ENCODE results near the gene NAT8L. TPM values are rescaled to one million over a fixed set of nuclear protein-coding genes. Genes with fewer than 3 reads are reported as not detected.
A peak's percentile ranks its signal among the peaks of the same experiment; 100 is the strongest.

Gene NAT8L
- total and polyA plus RNA-seq, 2 of the 13 experiments (the other 11 are each of a cell fraction or from before 2014, with no cell fraction given) = 2.2 to 3.3 TPM

- peaks cover 93% of the 10 kb centered on the region for H3K4me1 ChIP-seq (ENCODE audit: insufficient read depth, low read length)
- no peaks in the 10 kb centered on the region for H3K79me2 ChIP-seq (ENCODE audit: insufficient read depth, low read length)
- BruUV-seq (replicated peaks) = no TSS peak
- H2AFZ ChIP-seq (ENCODE audit: low read length) = no peak overlapping the region
- TF ChIP-seq ZNF768 (CRISPR knock-in tag; IDR thresholded peaks at IDR 0.05) (0 out of 2 replicates have a peak, but pooled peaks have one; percentile 41), ZNF776 (CRISPR knock-in tag; IDR thresholded peaks at IDR 0.05) (no peak), KDM6A (CRISPR knock-in tag; IDR thresholded peaks at IDR 0.05; ENCODE audit: low read depth) (no peak), TBX2 (CRISPR knock-in tag; IDR thresholded peaks at IDR 0.05; ENCODE audit: borderline replicate concordance) (0 out of 2 replicates have a peak, but pooled peaks have one; percentile 11), BRD4 (CRISPR knock-in tag; IDR thresholded peaks at IDR 0.05) (0 out of 2 replicates have a peak, but pooled peaks have one; percentile 40), ZFY (CRISPR knock-in tag; IDR thresholded peaks at IDR 0.05) (0 out of 2 replicates have a peak, but pooled peaks have one; percentile 18), HNRNPL (IDR thresholded peaks at IDR 0.05; ENCODE audit: low read depth, low read length) (0 out of 2 replicates have a peak, but pooled peaks have one; percentile 56), ZNF263 (CRISPR knock-in tag; IDR thresholded peaks at IDR 0.05) (0 out of 2 replicates have a peak, but pooled peaks have one; percentile 40), RBFOX2 (IDR thresholded peaks at IDR 0.05; ENCODE audit: low read depth, low read length) (peak; percentile 30; the same call in 1 of the 2 replicates), ZNF644 (CRISPR knock-in tag; IDR thresholded peaks at IDR 0.05; ENCODE audit: low read depth) (no peak), ZBTB33 (CRISPR knock-in tag; IDR thresholded peaks at IDR 0.05) (peak; percentile 77)
- TF ChIP-seq, protein P1, sequence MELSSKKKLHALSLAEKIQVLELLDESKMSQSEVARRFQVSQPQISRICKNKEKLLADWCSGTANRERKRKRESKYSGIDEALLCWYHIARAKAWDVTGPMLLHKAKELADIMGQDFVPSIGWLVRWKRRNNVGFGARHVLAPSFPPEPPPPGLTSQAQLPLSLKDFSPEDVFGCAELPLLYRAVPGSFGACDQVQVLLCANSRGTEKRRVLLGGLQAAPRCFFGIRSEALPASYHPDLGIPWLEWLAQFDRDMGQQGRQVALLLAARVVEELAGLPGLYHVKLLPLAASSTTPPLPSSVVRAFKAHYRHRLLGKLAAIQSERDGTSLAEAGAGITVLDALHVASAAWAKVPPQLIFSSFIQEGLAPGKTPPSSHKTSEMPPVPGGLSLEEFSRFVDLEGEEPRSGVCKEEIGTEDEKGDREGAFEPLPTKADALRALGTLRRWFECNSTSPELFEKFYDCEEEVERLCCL (CRISPR knock-in tag; IDR thresholded peaks at IDR 0.05; ENCODE audit: borderline replicate concordance) = no peak
- intact Hi-C loops (cut with micrococcal nuclease; ENCODE audit: unreplicated experiment) = no loop called here
- no peaks in the 10 kb centered on the region for H4K20me1 ChIP-seq (ENCODE audit: insufficient read depth, low read length)
- no peak overlapping the region for H3K9ac ChIP-seq (ENCODE audit: insufficient read depth, low read depth, low read length)
- no CpG with 5 or more reads among the region's 20 CpGs for WGBS (ENCODE audit: low lambda C conversion rate)
- peak overlapping the region in 1 of 3 experiments; percentile 25; a peak in 2 of 6 replicates for H3K4me3 ChIP-seq (replicated peaks in 1 of 3; ENCODE audit: insufficient read depth in 1 of 3, low read depth in 2 of 3, low read length in 3 of 3)
- H3K36me3 ChIP-seq (replicated peaks in 1 of 2; ENCODE audit: control insufficient read depth in 1 of 2, insufficient read depth in 2 of 2, low read length in 2 of 2) = no peaks in the 10 kb centered on the region
- ATAC-seq (no peak), DNase-seq (ENCODE audit: low spot score) (no peak), FAIRE-seq (no peak)
- no peak overlapping the region for H3K27ac ChIP-seq (ENCODE audit: extremely low read length, insufficient read depth, low read length)
- H3K9me3 ChIP-seq (ENCODE audit: low read length) = no peaks in the 10 kb centered on the region
- H3K27me3 ChIP-seq (ENCODE audit: control insufficient read depth in 1 of 2, insufficient read depth in 2 of 2, low read length in 2 of 2) = no peaks in the 10 kb centered on the region
- POLR2A ChIA-PET = no interaction called here
- in situ Hi-C loops (cut with HindIII; ENCODE audit: extremely low pct_ligation_motif_present, low pct_unique_long_range_greater_than_20kb) = no loop called here
- CTCF ChIA-PET (ENCODE audit: low intra/inter-chr PET ratio, low total read pairs) = no interaction called here
- no peak overlapping the region for H3K4me2 ChIP-seq (ENCODE audit: low read depth, low read length)
These were observed 14.8 kb downstream of the NAT8L start for GRCh38 chr4:2073808-2074481.
